ENCODE data around the gene RAB11FIP5.

Gene RAB11FIP5

GRCh38 chr2:73032702-73033097 lies 80.0 kb downstream of the RAB11FIP5 start:
- no peaks in the 10 kb centered on the region for H3K36me3 ChIP-seq (replicated peaks)
- no peak for DNase-seq
- no peak overlapping the region for H3K27ac ChIP-seq
- TF ChIP-seq CTCF (IDR thresholded peaks at IDR 0.05; ENCODE audit: low read depth, low read length, missing control alignments), result no peak
- no peak overlapping the region for H3K4me3 ChIP-seq (ENCODE audit: low read depth, low read length)
- no peaks in the 10 kb centered on the region for H3K27me3 ChIP-seq (replicated peaks)
- in situ Hi-C loops (cut with HindIII; ENCODE audit: low pct_ligation_motif_present, low sequenced_read_pairs), result no loop called here

GRCh38 chr2:73031725-73032701 lies 80.7 kb downstream of the RAB11FIP5 start:
- no peak for DNase-seq

DNA sequence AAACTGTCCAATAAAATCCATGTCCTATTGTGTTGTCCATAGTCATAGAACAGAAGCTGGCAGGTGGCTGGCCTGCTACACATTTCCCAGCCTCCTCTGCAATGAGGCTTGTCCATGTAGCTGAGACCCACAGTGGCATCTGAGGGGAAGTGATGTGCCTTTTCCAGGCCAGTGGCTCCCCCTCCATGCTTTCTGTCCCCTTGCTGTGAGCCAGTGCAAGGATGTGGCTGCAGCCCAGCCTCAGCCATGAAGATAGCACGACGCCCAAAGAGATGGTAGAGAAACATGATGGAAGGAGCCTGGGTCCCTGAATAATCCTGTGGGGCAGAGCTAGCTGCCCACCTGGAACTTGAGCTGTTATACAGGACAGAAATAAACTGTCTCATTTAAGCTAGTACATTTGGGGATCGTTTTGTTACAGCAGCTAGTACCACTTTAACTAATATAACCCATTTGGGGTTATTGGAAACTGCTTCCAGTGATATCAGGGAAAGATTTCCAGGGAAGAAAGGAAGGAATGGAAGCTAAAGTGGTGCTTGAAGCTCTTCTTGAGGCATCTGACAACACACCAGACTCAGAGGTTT lies 81.6 kb downstream of the RAB11FIP5 start:
- no peak for TF ChIP-seq CTCF (IDR thresholded peaks at IDR 0.05; ENCODE audit: low read depth, low read length, missing control alignments)
- Histone ChIP-seq H3K4me3 (ENCODE audit: low read depth, low read length) (no peak overlapping the region), H3K36me3 (replicated peaks) (no peaks in the 10 kb centered on the region), H3K27ac (no peak overlapping the region), H3K27me3 (replicated peaks) (no peaks in the 10 kb centered on the region)
- in situ Hi-C loops (cut with HindIII; ENCODE audit: low pct_ligation_motif_present, low sequenced_read_pairs), result no loop called here
- no peak for DNase-seq

More at GRCh38 chr2:73031725-73032701, 80.7 kb downstream of the RAB11FIP5 start:
- H3K4me3 ChIP-seq (ENCODE audit: low read depth, low read length), result no peak overlapping the region
- in situ Hi-C loops (cut with HindIII; ENCODE audit: low pct_ligation_motif_present, low sequenced_read_pairs), result no loop called here
- no peak overlapping the region for H3K27ac ChIP-seq
- H3K27me3 ChIP-seq (replicated peaks), result no peaks in the 10 kb centered on the region
- no peak for TF ChIP-seq CTCF (IDR thresholded peaks at IDR 0.05; ENCODE audit: low read depth, low read length, missing control alignments)
- no peaks in the 10 kb centered on the region for H3K36me3 ChIP-seq (replicated peaks)

GRCh38 chr2:73028841-73029240 lies 83.9 kb downstream of the RAB11FIP5 start:
- in situ Hi-C loops (cut with HindIII; ENCODE audit: low pct_ligation_motif_present, low sequenced_read_pairs), result no loop called here
- Histone ChIP-seq H3K27ac (no peak overlapping the region), H3K4me3 (ENCODE audit: low read depth, low read length) (no peak overlapping the region), H3K27me3 (replicated peaks) (no peaks in the 10 kb centered on the region), H3K36me3 (replicated peaks) (no peaks in the 10 kb centered on the region)
- peak; percentile 15 for DNase-seq
- TF ChIP-seq CTCF (IDR thresholded peaks at IDR 0.05; ENCODE audit: low read depth, low read length, missing control alignments), result no peak

DNA sequence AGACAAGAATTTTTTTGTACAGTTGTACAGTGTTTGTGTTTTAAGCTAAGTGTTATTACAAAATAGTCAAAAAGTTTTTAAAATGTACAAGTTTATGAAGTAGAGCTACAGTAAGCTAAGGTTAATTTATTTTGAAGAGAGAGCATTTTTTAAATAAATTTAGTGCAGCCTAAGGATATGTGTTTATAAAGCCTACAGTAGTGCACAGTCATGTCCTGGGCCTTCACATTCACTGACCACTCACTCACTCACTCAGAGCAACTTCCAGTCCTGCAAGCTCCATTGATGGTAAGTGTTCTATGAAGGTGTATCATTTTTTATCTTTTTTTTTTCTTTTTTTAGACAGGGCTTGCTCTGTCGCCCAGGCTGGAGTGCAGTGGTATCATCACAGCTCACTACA lies 85.4 kb downstream of the RAB11FIP5 start:
- Histone ChIP-seq H3K4me3 (ENCODE audit: low read depth, low read length) (no peak overlapping the region), H3K36me3 (replicated peaks) (no peaks in the 10 kb centered on the region)
- in situ Hi-C loops (cut with HindIII; ENCODE audit: low pct_ligation_motif_present, low sequenced_read_pairs), result no loop called here

More for the DNA sequence above, 85.4 kb downstream of the RAB11FIP5 start:
- DNase-seq, result no peak
- no peak for TF ChIP-seq CTCF (IDR thresholded peaks at IDR 0.05; ENCODE audit: low read depth, low read length, missing control alignments)
- H3K27ac ChIP-seq, result no peak overlapping the region
- H3K27me3 ChIP-seq (replicated peaks), result no peaks in the 10 kb centered on the region

Data from brain microvascular endothelial cell (primary cell).